HG03066 (cell line): ENCODE data around the gene MGAT3.

ENCODE experiments used
- ATAC-seq: cut with Tn5 transposase; IDR thresholded peaks from one replicate; pipeline ENCODE4 v1.9.1; 2021; ENCODE audit warnings: low read depth; ENCODE audit not compliant: unreplicated experiment

Gene MGAT3

DNA sequence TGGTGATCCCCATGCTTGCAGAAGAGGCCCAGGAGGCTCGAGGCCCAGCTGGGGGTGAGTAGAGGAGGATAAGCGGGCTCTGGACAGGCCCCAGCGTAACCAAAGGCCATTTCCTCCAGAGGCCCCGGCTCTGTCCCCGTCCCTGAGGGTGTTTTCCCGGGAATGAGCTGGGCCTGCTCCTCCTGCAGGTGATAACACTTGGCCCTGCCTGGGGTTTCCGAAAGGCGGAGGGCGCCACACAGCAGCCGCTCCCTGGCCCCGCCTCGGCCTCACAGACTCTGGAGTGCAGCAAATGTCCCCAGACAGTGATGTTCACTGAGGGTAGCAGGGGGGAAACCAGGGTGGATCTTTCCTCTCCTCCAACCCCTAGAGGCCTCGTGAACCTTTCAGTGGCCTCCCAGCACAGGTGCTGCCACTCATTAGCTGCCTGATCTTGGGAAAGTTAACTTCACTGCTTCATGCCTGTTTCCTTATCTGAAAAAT lies 10.5 kb upstream of the MGAT3 start:
- no peak for ATAC-seq

DNA sequence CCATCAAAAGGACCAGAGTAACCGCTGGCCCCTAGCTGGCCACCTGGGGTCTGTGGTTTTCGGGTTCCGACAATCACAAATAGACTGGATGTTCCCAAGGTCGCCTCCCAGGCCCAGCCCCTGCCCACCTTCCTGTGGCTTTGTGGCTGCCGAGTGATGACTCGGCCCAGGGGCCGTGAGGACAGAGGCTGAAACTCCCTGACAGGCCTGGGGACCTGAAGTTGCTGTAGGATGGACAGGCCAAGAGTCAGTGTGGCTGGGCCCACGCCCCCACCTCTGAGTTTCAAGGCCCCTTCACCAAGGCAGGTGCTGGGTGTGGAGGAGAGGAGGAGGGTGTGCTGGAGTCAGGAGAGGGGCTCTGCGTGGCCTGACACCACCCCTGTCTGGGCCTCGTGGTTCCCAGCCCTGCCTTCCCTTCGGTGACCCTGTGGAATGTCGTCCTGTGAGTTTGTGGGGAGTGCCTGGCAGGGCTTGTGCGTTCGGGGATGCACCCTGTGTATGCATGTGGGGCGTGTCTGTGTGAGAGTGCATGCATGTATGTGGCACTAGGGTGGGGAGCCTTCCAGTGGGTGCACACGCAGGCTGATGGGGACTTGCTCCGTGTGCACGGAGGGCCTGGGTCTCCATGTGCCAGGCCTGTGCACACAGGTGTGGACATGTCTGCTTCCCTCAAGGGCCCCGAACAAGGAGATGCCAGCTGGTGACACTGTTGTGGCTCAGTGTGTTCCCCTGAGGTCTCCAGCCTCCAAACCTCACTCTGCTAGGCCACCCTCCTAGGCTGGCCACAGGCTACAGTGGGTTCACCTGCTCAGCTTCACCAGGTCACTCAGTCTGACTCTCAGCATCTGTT lies 8.4 kb upstream of the MGAT3 start:
- ATAC-seq = no peak

DNA sequence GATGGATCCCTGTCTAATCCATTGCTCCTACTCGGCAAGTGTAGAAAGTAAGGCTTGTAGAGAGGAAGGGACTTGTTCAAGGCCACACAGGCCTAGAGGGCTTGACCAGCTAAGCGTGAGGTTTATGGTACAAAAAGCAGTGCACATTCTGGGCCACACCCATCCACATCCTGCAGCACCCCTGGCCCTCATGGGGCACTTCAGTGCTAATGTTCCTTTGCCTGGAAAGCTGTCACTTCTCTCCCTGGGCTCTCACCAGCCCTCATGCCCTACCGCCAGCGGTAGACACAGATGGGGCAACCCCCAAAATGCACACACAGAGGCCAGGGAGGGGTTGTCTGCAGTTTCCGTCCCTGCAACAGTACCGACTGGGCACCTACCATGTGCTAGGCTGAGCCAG lies 7.1 kb upstream of the MGAT3 start:
- no peak for ATAC-seq

DNA sequence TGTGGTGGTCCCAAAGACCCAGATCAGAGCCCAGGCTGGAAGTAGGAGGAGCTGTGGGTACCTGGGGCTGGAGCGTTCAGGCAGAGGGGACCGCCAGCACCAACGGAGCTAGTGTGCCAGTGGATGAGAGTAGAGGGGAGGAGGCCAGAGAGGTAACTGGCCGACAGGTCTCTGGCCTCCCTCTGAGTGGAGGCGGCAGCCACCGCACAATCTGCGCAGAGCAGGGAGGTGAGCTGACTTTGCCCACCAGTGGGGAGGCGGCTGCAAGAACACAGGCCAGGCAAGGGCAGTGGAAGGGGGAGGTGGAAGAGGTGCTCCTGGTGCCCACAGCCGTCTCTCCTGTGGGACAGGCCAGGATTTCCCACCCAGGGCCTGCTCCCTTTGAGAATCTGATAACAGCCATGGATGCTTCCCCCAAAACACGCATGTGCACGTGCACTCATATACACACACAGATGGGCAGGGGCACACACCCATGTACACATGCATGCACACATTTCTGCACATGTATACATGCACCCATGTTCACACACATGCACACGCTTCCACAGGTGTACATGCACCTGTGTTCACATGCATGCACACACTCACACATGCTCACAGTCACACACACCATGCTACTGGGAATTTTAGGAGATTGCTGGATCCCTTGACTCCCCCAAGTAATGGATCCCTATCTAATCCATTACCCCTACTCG lies 6.4 kb upstream of the MGAT3 start:
- no peak for ATAC-seq

DNA sequence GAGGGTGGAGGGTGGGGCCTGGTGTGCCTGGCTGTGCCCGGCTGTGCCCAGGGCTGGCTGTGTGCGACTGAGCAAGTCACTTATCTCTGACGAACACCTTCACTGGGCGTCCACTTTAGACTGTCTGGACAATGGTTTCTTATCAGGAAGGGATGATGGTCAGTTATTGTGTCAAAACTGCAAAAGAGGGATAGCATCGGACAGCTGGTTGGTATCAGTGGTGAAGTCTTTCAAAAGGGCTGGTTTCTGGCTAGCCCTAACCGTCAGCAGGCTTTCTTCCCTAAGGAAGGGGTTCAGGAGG lies 4.1 kb upstream of the MGAT3 start:
- ATAC-seq = no peak

DNA sequence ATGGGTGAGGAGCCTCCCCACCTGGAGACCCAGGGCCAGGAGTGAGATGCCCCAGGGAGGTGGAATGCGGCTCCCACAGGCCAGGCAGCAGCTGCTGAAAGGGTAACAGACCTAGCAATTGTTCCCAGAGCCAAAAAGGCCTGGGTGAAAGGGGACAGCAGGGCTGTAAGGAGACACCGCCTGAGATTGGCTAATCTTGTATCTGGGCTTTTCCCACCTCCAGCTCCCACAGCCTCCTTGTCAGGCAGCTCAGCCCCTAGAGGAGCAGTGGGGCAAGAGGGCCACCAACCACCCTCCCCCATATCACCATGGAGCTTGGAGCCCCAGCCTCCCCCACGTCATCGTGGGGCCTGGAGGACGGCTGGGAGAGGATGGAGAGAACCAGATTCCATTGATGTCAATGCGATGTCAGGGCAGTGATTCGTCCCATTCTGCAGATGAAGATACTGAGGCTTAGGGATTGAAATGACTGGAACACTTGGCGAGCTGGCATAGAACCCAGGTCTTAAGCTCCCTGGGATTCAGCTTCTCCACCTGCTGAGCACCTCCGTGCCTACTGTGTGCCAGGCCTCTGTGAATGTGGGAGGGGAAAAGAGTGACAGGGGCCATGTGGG lies 2.9 kb upstream of the MGAT3 start:
- ATAC-seq = no peak

DNA sequence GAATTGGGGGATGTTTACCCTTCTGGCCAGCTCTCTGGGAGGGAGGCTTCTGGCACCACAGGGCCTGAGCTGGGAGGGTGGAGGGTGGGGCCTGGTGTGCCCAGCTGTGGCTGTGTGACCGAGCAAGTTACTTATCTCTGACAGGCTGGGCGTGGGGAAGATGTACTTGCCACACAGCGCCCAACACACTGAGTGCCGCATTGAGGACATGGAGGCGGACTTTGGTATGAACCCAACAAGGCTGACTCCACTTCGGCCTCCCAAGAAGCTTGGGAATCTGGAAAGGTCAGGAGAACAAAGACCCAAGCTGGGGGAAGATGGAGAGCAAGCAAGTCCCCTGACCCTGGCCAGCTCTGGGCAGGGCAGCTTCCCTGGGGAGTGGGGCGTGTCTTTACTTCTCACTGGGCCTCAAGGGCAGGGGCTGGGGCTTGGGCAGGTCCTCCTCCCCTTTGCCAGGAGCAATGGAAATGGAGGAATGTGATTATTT lies 2.4 kb upstream of the MGAT3 start:
- no peak for ATAC-seq

DNA sequence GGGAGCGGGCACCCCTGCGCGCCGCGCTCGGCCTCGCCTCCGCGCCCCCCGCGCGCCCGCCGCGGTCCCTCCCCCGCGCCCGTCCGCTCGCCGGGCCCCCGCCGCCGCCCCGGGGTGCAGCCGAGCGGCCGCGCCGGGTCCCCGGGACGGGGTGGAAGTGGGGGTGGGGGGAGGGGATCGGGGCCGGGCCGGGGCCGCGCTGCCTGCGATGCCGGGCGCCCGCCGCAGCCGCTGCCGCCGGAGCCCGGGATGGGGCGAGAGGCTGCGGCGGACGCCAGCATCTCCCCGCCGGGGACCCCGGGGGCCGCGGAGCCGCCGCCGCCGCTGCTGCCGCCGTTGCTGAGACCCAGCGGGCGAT lies 365 bp downstream of the MGAT3 start:
- ATAC-seq = no peak

DNA sequence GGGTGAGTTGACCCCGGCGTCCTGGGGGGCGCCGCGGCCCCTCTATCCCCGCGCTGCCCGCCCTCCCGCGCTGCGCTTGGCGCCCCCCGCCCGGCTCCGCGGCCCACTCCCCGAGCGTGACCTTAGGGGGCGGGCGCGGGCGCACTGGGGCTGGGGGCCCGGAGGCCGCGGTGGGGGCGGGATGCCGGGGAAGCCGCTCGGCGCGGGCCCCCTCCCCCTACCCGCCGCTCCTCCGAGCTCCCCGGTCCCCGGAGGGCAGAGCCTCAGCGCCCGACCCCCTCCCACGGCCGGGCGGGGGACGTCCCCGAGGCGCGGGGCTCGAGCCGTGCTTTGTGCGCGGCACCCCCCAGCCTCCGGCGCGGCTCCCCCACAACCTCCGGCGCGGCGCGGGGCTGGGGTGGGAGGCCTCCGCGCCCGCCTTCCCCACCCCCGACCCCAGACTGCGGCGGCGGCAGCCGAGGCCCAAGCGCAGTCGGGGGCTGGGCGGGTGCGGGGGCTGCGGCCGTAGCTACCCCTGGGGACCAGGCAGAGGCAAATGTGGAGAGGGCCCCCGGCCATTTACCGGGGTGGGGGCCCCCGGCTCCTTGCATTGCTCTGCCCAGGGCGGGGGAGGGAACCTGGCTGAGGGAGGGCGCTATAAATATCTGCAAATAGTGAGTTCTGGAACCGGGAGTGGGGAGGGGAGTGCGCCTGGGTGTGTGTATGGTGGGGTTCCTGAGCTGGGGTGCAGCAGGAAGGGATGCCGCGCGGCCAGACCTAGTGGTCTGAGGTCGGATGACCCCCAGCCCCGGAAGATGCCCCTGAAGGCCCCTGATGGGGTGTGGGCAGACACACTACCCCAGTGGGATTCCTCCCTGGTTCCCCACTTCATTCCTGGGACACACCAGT lies 988 bp downstream of the MGAT3 start:
- ATAC-seq = no peak

DNA sequence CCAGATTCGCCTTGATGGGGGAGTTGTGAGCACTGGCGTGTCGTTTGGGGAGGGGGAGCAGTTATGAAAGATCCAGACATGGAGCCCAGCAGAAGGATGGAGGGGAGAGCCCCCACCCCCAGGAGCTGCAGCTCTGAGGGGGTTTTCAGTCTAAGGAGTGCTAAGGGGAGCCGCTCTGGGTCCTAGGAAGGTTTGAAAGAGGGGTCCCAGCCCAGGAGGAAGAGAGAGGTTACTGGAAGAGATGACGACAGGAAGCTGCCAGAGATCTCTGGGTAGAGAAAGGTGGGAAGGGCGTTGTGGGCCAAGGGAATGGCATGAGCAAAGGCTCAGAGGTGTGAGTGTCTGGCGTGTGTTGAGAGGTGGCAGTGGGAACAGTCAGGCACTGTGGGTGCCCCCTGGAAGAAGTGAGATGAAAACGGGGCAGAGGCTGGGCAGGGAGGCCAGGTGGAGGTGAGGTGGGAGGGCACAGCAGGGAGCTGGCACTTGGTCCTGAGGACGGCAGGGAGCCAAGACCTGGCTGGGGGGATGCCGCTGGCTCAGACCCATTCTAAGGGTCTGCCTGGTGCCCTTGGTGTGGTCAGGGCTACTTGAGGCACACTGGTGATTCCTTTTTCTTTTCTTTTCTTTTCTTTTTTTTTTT lies 1.8 kb downstream of the MGAT3 start:
- ATAC-seq = no peak

DNA sequence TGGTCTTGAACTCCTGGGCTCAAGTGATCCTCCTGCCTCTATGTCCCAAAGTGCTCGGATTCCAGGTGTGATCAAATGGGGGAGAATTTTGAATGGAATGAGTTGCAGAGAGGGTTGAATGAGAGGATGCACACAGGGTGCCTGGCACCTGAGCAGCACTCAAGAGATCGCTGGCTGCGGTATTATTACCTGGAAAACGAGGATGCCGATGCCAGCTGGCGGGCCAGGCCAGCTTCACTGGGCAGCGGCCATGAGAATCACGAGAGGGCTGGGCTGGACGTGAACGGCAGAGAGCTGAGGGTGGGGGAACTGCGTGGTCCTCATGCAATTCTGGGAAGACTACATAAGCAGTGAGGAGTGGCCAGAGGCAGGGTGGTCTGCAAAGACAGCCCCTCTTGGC lies 2.9 kb downstream of the MGAT3 start:
- ATAC-seq = no peak

DNA sequence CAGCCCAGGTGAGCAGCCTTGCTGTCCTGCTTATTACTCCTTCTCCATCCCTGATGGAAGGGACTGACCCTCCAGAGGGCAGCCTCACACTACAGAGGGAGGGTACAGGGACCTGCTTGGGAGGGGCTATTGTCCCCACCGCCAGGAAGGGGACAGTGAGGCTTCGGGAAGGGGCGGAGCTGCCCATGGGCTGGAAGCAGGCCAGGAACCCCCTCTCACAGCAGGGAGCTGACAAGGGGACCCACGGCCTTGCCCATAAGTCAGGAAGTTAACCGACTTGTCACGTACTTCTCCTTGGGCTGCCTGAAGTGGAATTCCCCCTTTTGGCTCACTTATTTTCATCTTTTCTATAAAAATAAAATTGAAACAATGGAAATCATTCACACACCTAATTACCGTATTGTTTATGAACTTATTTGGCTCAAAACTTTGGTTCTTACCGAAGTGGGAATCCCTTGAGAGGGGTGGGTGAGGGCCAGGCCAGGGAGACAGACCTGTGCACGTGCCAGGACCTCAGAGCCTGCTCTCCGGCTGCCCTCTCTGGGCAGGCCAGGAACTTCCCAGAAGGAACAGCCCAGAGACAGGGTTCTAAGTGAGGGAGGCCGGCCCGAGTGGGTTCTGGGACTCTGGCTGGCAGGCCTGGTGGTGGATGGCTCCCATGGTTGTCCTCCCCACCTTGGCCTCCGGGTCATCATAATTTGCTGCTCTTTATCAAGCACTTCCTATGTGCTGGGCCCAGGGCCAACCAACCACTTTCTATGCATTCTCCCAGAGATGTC lies 5.8 kb downstream of the MGAT3 start:
- ATAC-seq = no peak

DNA sequence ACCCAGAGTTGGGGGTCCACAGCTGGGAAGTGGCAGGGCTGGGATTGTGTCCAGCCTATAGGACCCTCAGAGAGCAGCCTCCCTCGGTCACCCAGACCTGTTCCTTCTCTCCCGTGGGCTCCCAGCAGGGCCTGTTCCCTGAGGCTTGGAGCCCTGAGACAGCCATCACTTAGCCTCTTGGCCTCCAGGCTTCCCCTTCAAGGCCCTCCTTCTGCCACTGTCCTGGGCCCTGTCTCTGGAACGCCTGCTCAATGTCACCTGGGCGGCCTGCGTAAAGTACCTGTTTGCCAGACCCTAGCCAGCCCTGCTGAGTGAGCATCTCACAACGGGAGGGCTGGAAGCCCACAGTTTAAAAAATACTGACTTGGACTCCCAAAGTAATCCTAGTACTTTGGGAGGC lies 6.5 kb downstream of the MGAT3 start:
- no peak for ATAC-seq

DNA sequence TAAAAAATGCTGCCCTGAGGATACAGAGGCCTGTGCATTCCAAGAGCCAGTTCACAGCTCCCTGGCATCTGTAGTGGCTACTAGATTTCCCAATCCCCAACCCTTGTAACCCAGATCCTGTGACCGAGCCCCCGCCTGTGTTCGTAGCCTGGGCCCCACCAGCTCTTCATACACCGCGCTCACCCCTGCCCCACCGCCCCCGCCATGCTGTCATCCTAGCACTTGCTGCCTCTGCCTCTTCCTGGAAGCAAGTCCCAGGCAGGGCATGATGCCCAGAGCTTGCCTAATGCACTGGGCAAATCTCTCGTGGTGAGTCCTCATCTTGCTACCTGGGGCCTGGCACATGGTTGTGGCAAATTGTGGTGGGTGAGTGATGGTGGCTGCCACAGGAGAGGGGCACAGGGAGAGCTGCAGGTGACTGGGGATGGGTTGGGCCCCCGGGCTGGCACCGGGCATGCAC lies 7.1 kb downstream of the MGAT3 start:
- ATAC-seq = no peak

DNA sequence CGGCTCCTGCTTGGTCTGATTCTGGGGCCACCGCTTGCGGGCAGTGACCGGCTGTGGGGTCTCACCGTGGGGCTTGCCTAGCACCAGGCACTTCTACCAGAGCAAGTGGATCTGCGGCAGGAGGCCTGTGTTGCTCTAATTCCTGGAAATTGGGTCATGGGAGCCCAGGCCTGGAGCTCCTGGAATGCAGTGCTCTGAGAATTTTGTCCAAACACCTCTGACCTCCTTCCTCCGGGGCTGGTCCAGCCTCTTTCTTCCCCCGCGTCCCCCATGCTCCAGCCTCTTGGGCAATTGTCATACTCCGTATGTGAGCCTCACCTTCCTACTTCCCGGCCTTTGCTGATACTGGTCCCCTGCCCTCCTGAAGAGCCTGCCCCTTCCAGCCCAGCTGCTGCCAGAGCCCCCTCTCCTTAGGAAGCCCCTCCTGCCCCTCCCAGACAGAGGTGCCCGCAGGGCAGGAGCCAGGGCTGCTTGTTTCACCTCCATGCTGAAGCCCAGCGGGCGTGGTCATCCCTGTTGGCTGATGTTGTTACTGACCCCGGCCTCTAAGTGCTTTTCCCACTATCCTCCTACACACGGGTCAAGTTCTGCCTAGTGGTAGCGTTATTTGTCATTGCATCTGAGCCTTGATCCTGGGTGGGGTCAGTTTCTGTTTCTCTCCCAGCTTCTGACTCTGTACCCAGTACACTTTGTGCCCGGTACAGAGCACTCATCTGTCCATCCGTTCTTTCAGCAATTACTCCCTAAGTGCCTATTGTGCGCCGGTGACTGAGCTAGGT lies 9.6 kb downstream of the MGAT3 start:
- ATAC-seq = no peak

DNA sequence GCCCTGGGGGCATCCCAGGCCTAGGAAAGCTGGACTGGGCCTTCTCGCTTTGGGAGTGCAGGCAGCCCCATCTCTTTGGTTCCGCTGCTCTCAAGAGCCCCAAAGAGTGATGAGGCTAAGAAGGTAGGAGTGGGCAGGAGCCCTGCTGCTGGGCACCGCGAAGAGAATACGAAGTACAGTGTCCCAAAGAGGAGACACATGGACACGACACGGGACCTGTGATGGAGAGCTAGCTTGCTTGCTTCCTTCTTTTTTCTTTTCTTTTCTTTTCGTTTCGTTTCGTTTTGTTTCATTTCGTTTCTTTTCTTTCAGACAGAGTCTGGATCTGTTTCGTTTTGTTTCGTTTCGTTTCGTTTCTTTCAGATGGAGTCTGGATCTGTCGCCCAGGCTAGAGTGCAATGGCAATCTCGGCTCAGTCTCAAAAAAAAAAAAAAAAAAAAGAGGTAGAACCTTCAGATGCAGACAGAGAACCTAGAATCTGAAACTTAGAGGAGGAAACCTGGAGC lies 10.6 kb downstream of the MGAT3 start:
- no peak for ATAC-seq

DNA sequence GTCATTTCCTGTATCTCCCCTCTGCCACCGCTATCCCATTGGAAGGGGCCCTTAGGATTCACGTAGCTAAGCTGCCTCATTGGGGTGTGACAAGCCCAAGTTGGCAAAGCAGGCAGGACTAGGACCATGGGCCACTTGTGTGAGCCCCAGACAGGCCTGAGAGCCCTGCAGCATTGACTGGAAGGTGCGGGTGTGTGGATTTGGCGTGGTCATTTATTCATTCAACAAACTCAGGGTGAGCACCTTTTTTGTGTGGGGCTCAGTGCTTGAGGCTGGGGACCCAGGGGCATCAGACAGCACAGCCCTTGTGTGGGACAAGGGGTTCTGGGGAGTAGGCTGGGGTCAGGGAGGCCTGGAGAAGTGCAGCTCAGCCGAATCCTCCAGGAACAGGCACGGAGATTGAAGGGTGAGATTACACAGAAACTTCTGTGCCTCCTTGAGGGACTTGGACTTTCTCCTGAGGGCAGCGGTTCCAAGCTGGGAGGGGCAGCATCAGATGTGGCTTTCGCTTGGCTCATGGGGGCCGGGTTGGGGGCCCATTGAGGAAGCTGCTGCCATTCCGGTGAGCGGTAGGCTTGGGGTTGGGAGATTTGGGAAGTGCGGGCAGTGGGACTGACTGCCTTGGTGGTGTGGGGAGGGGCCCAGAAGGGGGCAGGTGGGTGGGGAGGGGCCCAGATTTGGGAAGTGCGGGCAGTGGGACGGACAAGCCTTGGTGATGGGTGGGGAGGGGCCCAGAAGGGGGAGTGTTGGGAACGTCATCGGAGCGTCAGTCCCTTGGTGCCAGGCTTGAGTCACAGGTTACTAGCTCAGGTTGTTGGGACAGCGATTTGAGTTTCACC lies 11.9 kb downstream of the MGAT3 start:
- ATAC-seq = no peak

DNA sequence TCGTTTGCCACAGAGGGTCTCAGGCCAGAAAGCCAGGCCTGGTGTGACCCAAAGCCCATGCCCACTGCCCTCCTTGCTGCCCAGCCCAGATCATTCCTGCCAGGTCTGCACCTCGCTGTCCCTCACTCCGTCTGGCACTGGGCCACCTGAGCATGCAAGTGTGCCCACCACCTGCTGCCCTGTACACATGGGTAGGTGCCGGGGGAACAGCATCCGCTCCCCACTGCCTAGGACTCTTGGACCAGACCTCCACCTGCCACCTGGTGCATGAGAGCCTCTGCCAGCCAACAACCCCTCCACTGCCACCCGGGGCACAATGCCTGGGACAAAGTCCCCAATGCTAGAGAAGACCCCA lies 12.5 kb downstream of the MGAT3 start:
- no peak for ATAC-seq
